Fibroblast of lung (primary cell): ENCODE measurements around the gene BAIAP2. TPM values are rescaled to one million over a fixed set of nuclear protein-coding genes. Genes with fewer than 3 reads are reported as not detected.

Source experiments
- DNase-seq, 2 donors: peaks; one replicate each; pipeline versions ENCODE4 v3.0.0 to v3.0.0-alpha.2; 2010; ENCODE audit warnings: low read depth in 2 of 2
- H2AFZ ChIP-seq: 2 replicates; pipeline ENCODE4 v1.5.1; 2012; ENCODE audit warnings: low read length, control low read depth, inconsistent platforms
- H3K27ac ChIP-seq: 2 replicates; pipeline ENCODE4 v1.5.1; 2011; ENCODE audit warnings: low read length, control low read depth; ENCODE audit not compliant: insufficient read depth
- H3K27me3 ChIP-seq: 2 replicates; pipeline ENCODE4 v1.5.1; 2011; ENCODE audit warnings: mild to moderate bottlenecking, low read length; ENCODE audit not compliant: control insufficient read depth, insufficient read depth
- H3K36me3 ChIP-seq: 2 replicates; pipeline ENCODE4 v1.5.1; 2011; ENCODE audit warnings: low read length; ENCODE audit not compliant: control insufficient read depth, insufficient read depth
- H3K4me1 ChIP-seq: 2 replicates; pipeline ENCODE4 v1.5.1; 2011; ENCODE audit warnings: low read length; ENCODE audit not compliant: control insufficient read depth, insufficient read depth; ENCODE audit errors: extremely low read depth
- H3K4me2 ChIP-seq: 2 replicates; pipeline ENCODE4 v1.5.1; 2011; ENCODE audit warnings: low read length, control low read depth; ENCODE audit not compliant: insufficient read depth; ENCODE audit errors: extremely low read depth
- H3K4me3 ChIP-seq, 4 experiments: fragments of 200-600 bp in 1 of 4; sonication (generic) in 1 of 4; replicated peaks in 1 of 4; 2 replicates each; pipeline ENCODE4 v1.5.1; 2011 to 2016; ENCODE audit warnings: low read length in 4 of 4, low read depth in 3 of 4, mild to moderate bottlenecking in 3 of 4, control low read depth in 2 of 4, inconsistent platforms in 1 of 4, mixed read lengths in 1 of 4; ENCODE audit not compliant: insufficient read depth in 1 of 4; ENCODE audit errors: control extremely low read depth in 1 of 4
- H3K79me2 ChIP-seq: 2 replicates; pipeline ENCODE4 v1.5.1; 2012; ENCODE audit warnings: mild to moderate bottlenecking, low read length, inconsistent platforms; ENCODE audit not compliant: control insufficient read depth, insufficient read depth
- H3K9ac ChIP-seq: 2 replicates; pipeline ENCODE4 v1.5.1; 2011; ENCODE audit warnings: mild to moderate bottlenecking, low read length, control low read depth; ENCODE audit not compliant: insufficient read depth
- H3K9me3 ChIP-seq: 2 replicates; pipeline ENCODE4 v1.5.1; 2012; ENCODE audit warnings: low read depth, low read length; ENCODE audit not compliant: control insufficient read depth, insufficient read depth
- H4K20me1 ChIP-seq: 2 replicates; pipeline ENCODE4 v1.5.1; 2011; ENCODE audit warnings: low read length; ENCODE audit not compliant: control insufficient read depth, insufficient read depth; ENCODE audit errors: extremely low read depth
- CTCF ChIP-seq, 2 donors: IDR thresholded peaks in 1 of 2; conservative IDR thresholded peaks in 1 of 2; 1 replicate in 1 of 2; 2 replicates in 1 of 2; pipeline ENCODE4 v1.5.1; 2011 to 2012; ENCODE audit warnings: low read length in 2 of 2, control low read depth in 1 of 2, inconsistent platforms in 1 of 2, low read depth in 1 of 2, mild to moderate bottlenecking in 1 of 2
- EZH2 ChIP-seq: IDR thresholded peaks from 2 replicates; pipeline ENCODE4 v1.5.1; 2012; ENCODE audit warnings: low read length, control low read depth, mild to moderate bottlenecking; ENCODE audit errors: missing control alignments
- polyA plus RNA-seq, 2 donors: library from polyadenylated mRNA; depleted of rRNA in 1 of 2; stranded (reverse) in 1 of 2; unstranded in 1 of 2; fragments of >200 nt; gene quantifications; 2 replicates each; pipeline ENCODE4 v1.2.1, GENCODE V29; 2011 to 2012; ENCODE audit warnings: missing spikeins in 1 of 2
- total RNA-seq: library from RNA; depleted of rRNA; stranded (reverse); fragments of >200 nt; gene quantifications from 2 replicates; pipeline ENCODE4 v1.2.1, GENCODE V29; 2014

The BAIAP2 gene
- total and polyA plus RNA-seq, 2 donors (not counting 1 experiment from before 2014, with no cell fraction given), result 6.0 to 13.4 TPM

GRCh38 chr17:81027038-81027437 lies 7.9 kb upstream of the BAIAP2 start:
- Histone ChIP-seq H3K36me3 (no peaks in the 10 kb centered on the region), H3K79me2 (no peaks in the 10 kb centered on the region), H3K4me2 (peak overlapping the region; percentile 35), H3K4me3 (no peak overlapping the region), H3K27me3 (peaks cover 30% of the 10 kb centered on the region), H3K4me1 (no peaks in the 10 kb centered on the region), H4K20me1 (no peaks in the 10 kb centered on the region), H3K27ac (no peak overlapping the region), H3K9me3 (no peaks in the 10 kb centered on the region), H3K9ac (no peak overlapping the region), H2AFZ (no peak overlapping the region)
- DNase-seq, result no peak
- no peak for TF ChIP-seq EZH2
- no peak for TF ChIP-seq CTCF (conservative IDR thresholded peaks at IDR 0.05 in 1 of 2, IDR thresholded peaks at IDR 0.05 in 1 of 2; ENCODE audit: low read depth in 1 of 2, low read length in 2 of 2)

GRCh38 chr17:81027591-81028505 lies 7.1 kb upstream of the BAIAP2 start:
- Histone ChIP-seq H3K4me1 (no peaks in the 10 kb centered on the region), H4K20me1 (no peaks in the 10 kb centered on the region), H3K4me3 (no peak overlapping the region), H3K27me3 (peaks cover 30% of the 10 kb centered on the region), H3K36me3 (peaks cover 2% of the 10 kb centered on the region), H3K4me2 (no peak overlapping the region), H3K79me2 (no peaks in the 10 kb centered on the region), H2AFZ (no peak overlapping the region), H3K27ac (no peak overlapping the region), H3K9me3 (no peaks in the 10 kb centered on the region), H3K9ac (no peak overlapping the region)
- peak; percentile 50 for TF ChIP-seq EZH2
- no peak for TF ChIP-seq CTCF (conservative IDR thresholded peaks at IDR 0.05 in 1 of 2, IDR thresholded peaks at IDR 0.05 in 1 of 2; ENCODE audit: low read depth in 1 of 2, low read length in 2 of 2)
- DNase-seq, result no peak

DNA sequence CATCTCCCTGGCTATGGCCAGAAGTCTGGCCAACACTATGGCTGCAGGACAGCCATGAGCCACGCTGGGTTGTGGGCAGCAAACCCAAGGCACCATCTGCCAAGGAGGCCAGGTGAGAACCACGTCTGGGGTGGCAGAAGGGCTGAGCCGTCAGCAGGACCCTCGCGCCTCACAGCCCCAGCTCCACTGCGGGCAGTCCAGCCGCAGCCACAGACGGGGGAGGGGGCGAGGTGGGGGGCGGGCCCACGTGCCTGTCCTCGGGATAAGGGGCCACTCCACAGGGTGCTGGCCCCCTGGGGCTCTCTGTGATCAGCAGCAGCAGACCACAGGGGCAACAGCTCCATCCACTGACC lies 6.5 kb upstream of the BAIAP2 start:
- no peak for TF ChIP-seq CTCF (conservative IDR thresholded peaks at IDR 0.05 in 1 of 2, IDR thresholded peaks at IDR 0.05 in 1 of 2; ENCODE audit: low read depth in 1 of 2, low read length in 2 of 2)
- TF ChIP-seq EZH2, result no peak
- Histone ChIP-seq H3K36me3 (peaks cover 2% of the 10 kb centered on the region), H3K27ac (no peak overlapping the region), H3K27me3 (peaks cover 30% of the 10 kb centered on the region), H3K4me1 (no peaks in the 10 kb centered on the region), H3K4me3 (no peak overlapping the region), H4K20me1 (no peaks in the 10 kb centered on the region), H3K4me2 (no peak overlapping the region), H3K9ac (no peak overlapping the region), H3K79me2 (no peaks in the 10 kb centered on the region), H2AFZ (no peak overlapping the region), H3K9me3 (no peaks in the 10 kb centered on the region)
- no peak for DNase-seq
